ENCODE data around the gene RUFY2. TPM values are rescaled to one million over a fixed set of nuclear protein-coding genes. Genes with fewer than 3 reads are reported as not detected.

RUFY2 gene
- total RNA-seq, 1 donor from 2014 or later, result 23.1 TPM

GRCh38 chr10:68435803-68436202 lies 28.7 kb upstream of the RUFY2 start:
- H3K36me3 ChIP-seq, result no peaks in the 10 kb centered on the region
- H3K4me1 ChIP-seq, result no peaks in the 10 kb centered on the region
- H3K9me3 ChIP-seq, result no peaks in the 10 kb centered on the region
- no peaks in the 10 kb centered on the region for H3K27me3 ChIP-seq
- DNase-seq (no peak), ATAC-seq (peak; percentile 78)
- no peak overlapping the region for H3K4me3 ChIP-seq
- TF ChIP-seq CTCF (IDR thresholded peaks at IDR 0.05), result no peak
- intact Hi-C loops (cut with DNase I), result no loop called here
- no peak overlapping the region for H3K27ac ChIP-seq

DNA sequence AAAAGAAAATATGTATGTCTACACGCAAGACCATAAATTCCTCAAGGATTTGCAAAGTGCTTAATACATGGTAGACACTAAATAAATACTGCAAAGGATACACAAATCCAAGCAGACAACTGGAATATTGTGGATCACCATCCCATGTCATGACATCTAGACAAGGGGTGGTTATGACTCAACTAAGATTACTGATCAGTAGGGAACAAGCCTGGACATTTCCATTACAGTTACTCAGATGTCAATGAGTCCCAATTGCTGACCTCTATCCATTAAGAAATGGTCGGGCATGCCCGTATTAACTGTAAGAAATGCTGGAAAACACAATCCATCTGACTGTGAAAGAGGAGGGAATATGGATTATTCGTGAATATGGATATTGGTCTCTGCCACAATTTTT lies 27.6 kb upstream of the RUFY2 start:
- intact Hi-C loops (cut with DNase I), result no loop called here
- DNase-seq, result no peak

GRCh38 chr10:68428396-68429104 lies 21.5 kb upstream of the RUFY2 start:
- no peak for TF ChIP-seq CTCF (IDR thresholded peaks at IDR 0.05)
- DNase-seq (no peak), ATAC-seq (no peak)
- intact Hi-C loops (cut with DNase I), result no loop called here
- no peak overlapping the region for H3K4me3 ChIP-seq
- H3K27me3 ChIP-seq, result no peaks in the 10 kb centered on the region
- no peaks in the 10 kb centered on the region for H3K4me1 ChIP-seq
- H3K27ac ChIP-seq, result no peak overlapping the region
- H3K9me3 ChIP-seq, result no peaks in the 10 kb centered on the region
- H3K36me3 ChIP-seq, result no peaks in the 10 kb centered on the region

More for the DNA sequence above, 27.6 kb upstream of the RUFY2 start:
- no peaks in the 10 kb centered on the region for H3K4me1 ChIP-seq
- no peak for TF ChIP-seq CTCF (IDR thresholded peaks at IDR 0.05)
- no peak overlapping the region for H3K4me3 ChIP-seq
- H3K27ac ChIP-seq, result no peak overlapping the region
- ATAC-seq, result no peak
- H3K9me3 ChIP-seq, result no peaks in the 10 kb centered on the region
- no peaks in the 10 kb centered on the region for H3K36me3 ChIP-seq
- no peaks in the 10 kb centered on the region for H3K27me3 ChIP-seq

- H3K27ac ChIP-seq, result no peak overlapping the region
- intact Hi-C loops (cut with DNase I), result no loop called here
- H3K36me3 ChIP-seq, result no peaks in the 10 kb centered on the region
- DNase-seq (no peak), ATAC-seq (peak; percentile 53)
- no peak for TF ChIP-seq CTCF (IDR thresholded peaks at IDR 0.05)
- H3K4me3 ChIP-seq, result no peak overlapping the region
- H3K4me1 ChIP-seq, result no peaks in the 10 kb centered on the region
- no peaks in the 10 kb centered on the region for H3K27me3 ChIP-seq
- no peaks in the 10 kb centered on the region for H3K9me3 ChIP-seq
Measured at GRCh38 chr10:68424454-68425014, 17.5 kb upstream of the RUFY2 start.

DNA sequence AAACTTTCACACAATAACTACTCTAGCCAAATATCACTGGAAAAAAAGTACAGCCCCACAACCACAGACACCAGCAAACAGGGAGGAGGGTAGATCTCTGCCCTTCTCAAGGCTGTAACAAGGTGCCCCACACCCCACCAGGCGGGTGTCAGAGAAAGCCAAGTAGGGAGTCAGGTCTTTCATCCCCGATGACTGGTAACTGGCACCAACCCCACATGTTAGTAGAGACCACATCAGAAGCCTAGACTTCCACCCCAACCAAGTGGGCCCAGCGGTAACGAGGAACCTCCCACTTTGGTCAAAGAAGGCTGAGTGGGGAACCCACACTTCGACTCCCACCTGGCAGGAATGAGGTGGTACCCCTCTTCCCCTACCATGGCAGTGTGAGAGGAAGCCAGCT lies 16.4 kb upstream of the RUFY2 start:
- no peaks in the 10 kb centered on the region for H3K27me3 ChIP-seq
- no peak for ATAC-seq
- H3K4me1 ChIP-seq, result no peaks in the 10 kb centered on the region
- H3K9me3 ChIP-seq, result no peaks in the 10 kb centered on the region
- TF ChIP-seq CTCF (IDR thresholded peaks at IDR 0.05), result no peak
- no peak for DNase-seq
- H3K27ac ChIP-seq, result no peak overlapping the region
- no peaks in the 10 kb centered on the region for H3K36me3 ChIP-seq
- no peak overlapping the region for H3K4me3 ChIP-seq
- intact Hi-C loops (cut with DNase I), result no loop called here

All from upper lobe of right lung (tissue), 1 donor.